Retinal pigment epithelial cell (primary cell): ENCODE results near the gene PADI6.

Experiments used
- DNase-seq: peaks from one replicate; pipeline ENCODE4 v3.0.0-alpha.2; 2010; ENCODE audit warnings: low read depth
- H3K4me3 ChIP-seq: 2 replicates; pipeline ENCODE4 v1.5.1; 2011; ENCODE audit warnings: mild to moderate bottlenecking, low read length, control low read depth, moderate library complexity
- CTCF ChIP-seq: conservative IDR thresholded peaks from 2 replicates; pipeline ENCODE4 v1.5.1; 2011; ENCODE audit warnings: low read depth, low read length, control low read depth, inconsistent platforms

The PADI6 gene

GRCh38 chr1:17425806-17426600 lies 54.0 kb downstream of the PADI6 start:
- H3K4me3 ChIP-seq, result no peak overlapping the region
- no peak for TF ChIP-seq CTCF
- DNase-seq, result no peak

- DNase-seq, result no peak
- no peak for TF ChIP-seq CTCF
- no peak overlapping the region for H3K4me3 ChIP-seq
These were observed 56.0 kb downstream of the PADI6 start for GRCh38 chr1:17427696-17428660.

GRCh38 chr1:17429183-17429582 lies 57.2 kb downstream of the PADI6 start:
- no peak for DNase-seq
- TF ChIP-seq CTCF, result no peak
- no peak overlapping the region for H3K4me3 ChIP-seq

- no peak for DNase-seq
- H3K4me3 ChIP-seq, result no peak overlapping the region
- TF ChIP-seq CTCF, result no peak
These were observed 60.4 kb downstream of the PADI6 start for GRCh38 chr1:17432412-17432811.

GRCh38 chr1:17433261-17433660 lies 61.3 kb downstream of the PADI6 start:
- DNase-seq, result no peak
- TF ChIP-seq CTCF, result no peak
- no peak overlapping the region for H3K4me3 ChIP-seq

GRCh38 chr1:17434016-17434415 lies 62.0 kb downstream of the PADI6 start:
- no peak for DNase-seq
- no peak for TF ChIP-seq CTCF
- H3K4me3 ChIP-seq, result no peak overlapping the region
